SK-N-MC (cell line): Measurements from ENCODE around the gene TLE4.
"Not testable (repeated sequence)": the region's sequence is repeated elsewhere in the genome, so short reads cannot be mapped to it uniquely, and the experiment has no call there.

Experiments used
- DNase-seq: peaks from one replicate; pipeline ENCODE4 v3.0.0-alpha.2; 2011; ENCODE audit warnings: low read depth, low spot score
- H3K27ac ChIP-seq: fragments of 200-600 bp; sonication (generic); 2 replicates; pipeline ENCODE4 v1.5.1; 2016; ENCODE audit warnings: mixed run types
- H3K36me3 ChIP-seq: fragments of 200-600 bp; sonication (generic); 2 replicates; pipeline ENCODE4 v1.6.1; 2017; ENCODE audit warnings: antibody characterized with exemption, low read length, mixed read lengths; ENCODE audit not compliant: insufficient read depth
- H3K4me3 ChIP-seq: fragments of 200-600 bp; sonication (generic); 2 replicates; pipeline ENCODE4 v1.5.1; 2016
- H3K9ac ChIP-seq: fragments of 200-600 bp; sonication (generic); 2 replicates; pipeline ENCODE4 v1.8.0; 2017; ENCODE audit warnings: mixed run types, mixed read lengths; ENCODE audit not compliant: insufficient read length
- H3K9me3 ChIP-seq: fragments of 200-600 bp; sonication (generic); 2 replicates; pipeline ENCODE4 v1.6.1; 2017; ENCODE audit warnings: low read depth, mild to moderate bottlenecking, antibody characterized with exemption, low read length, moderate library complexity, mixed read lengths
- EZH2 ChIP-seq: fragments of 200-600 bp; sonication (generic); IDR thresholded peaks from one replicate; pipeline ENCODE4 v1.6.1; 2017; ENCODE audit warnings: antibody characterized with exemption
- FOXP2 ChIP-seq: optimal IDR thresholded peaks from 2 replicates; pipeline ENCODE3; 2011; ENCODE audit warnings: mild to moderate bottlenecking, moderate library complexity; ENCODE audit not compliant: insufficient read depth; ENCODE audit errors: extremely low read length, control extremely low read depth
- POLR2AphosphoS5 ChIP-seq: IDR thresholded peaks from 2 replicates; pipeline ENCODE4 v1.6.1; 2012; ENCODE audit warnings: mild to moderate bottlenecking, low read depth, low read length, borderline replicate concordance

TLE4 gene

DNA sequence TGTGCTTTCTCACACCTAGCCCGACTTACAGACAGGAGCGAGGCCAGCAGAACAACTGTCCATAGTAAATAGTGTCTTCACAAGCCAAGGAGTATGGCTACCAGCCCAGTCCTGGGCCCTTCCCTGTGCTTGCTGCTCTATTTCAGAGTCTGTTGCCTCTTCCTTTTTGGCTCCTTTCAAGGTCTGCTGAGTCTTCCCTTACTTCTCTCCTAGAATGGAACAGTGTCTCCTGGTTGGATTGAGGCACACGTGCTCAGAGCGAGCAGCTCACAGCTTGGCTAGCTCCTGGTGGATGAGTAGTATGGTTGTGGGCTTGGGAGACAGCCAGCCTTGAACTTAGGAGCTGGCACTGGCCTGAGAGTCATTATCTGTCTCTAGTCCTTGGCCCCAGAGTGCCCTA lies 72.8 kb downstream of the TLE4 start:
- no peaks in the 10 kb centered on the region for H3K36me3 ChIP-seq
- TF ChIP-seq POLR2AphosphoS5 (no peak), EZH2 (no peak), FOXP2 (no peak)
- no peak for DNase-seq

DNA sequence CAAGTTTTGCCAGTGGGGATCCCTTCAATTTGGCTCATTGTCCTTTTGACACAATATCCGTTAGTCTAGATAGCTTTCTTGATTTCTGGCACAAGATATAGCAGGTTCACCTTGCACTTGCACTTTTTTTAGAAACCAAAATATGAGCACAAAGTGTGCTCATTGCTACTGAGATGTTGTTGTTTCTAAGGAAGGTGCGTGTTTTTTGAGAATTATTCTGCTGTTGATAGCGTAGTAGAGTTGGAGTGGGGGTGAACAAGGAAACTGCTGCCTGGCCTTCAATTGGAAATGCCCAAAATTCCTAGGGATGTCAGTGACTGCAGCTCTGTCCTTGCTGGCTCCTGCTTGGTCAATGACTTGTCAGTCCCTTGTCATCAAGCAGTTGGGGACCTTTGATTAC lies 73.3 kb downstream of the TLE4 start:
- no peak overlapping the region for H3K4me3 ChIP-seq
- TF ChIP-seq FOXP2 (no peak), POLR2AphosphoS5 (no peak)
- no peak overlapping the region for H3K27ac ChIP-seq
- no peaks in the 10 kb centered on the region for H3K36me3 ChIP-seq
- DNase-seq = no peak
- no peak overlapping the region for H3K9ac ChIP-seq
- no peaks in the 10 kb centered on the region for H3K9me3 ChIP-seq

More for the DNA sequence above, 72.8 kb downstream of the TLE4 start:
- Histone ChIP-seq H3K27ac (no peak overlapping the region), H3K9me3 (no peaks in the 10 kb centered on the region), H3K4me3 (no peak overlapping the region), H3K9ac (no peak overlapping the region)

DNA sequence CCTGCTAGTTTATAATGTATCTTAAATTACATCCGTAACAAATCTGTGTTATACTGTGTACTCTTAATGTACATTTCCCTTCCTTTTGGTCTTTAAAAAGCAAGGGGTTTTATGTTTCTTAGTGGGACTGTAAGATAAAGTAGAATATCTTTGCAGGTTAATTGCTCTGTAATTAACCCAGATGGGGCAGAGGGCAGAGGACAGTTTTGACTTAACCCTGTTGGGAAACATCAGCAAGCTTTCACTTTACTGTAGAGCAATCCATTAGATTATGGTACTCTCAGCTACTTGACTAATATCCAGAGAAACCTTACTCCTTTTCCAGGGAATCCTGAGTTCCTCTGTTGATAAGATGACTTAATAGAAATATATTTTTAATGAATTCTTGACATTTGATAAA lies 74.3 kb downstream of the TLE4 start:
- no peak for DNase-seq
- H3K4me3 ChIP-seq = no peak overlapping the region
- H3K27ac ChIP-seq = no peak overlapping the region
- no peaks in the 10 kb centered on the region for H3K36me3 ChIP-seq
- no peak overlapping the region for H3K9ac ChIP-seq
- TF ChIP-seq EZH2 (no peak), FOXP2 (no peak), POLR2AphosphoS5 (no peak)
- H3K9me3 ChIP-seq = no peaks in the 10 kb centered on the region

DNA sequence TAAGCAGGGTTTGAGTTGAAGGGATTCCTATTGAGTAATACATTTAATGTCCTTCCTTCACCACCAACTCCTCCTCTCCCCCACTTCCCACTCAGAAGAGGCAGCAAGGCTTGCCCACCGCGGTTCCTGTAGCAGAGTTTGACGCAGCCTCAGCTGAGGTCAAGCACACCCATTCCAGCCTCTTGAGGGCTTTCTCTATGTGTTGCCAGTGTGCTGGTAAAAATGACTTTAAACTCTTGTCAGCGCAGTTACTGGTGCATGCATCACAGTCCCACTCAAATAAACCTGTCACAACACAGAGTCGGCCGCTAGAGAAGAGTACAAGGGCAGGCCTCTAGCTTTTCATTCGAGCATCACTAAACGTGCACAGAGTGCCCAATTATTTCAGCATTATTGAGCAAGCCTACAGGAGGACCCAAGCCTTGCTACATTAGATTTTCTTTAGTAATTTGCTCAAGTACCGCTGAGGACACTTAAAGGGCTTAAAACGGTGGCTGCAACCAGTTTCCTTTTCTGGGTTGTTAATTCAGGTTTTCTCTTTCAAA lies 79.6 kb downstream of the TLE4 start:
- Histone ChIP-seq H3K9me3 (no peaks in the 10 kb centered on the region), H3K27ac (no peak overlapping the region), H3K9ac (no peak overlapping the region), H3K36me3 (no peaks in the 10 kb centered on the region), H3K4me3 (no peak overlapping the region)
- no peak for DNase-seq
- TF ChIP-seq EZH2 = no peak
- no peak for TF ChIP-seq POLR2AphosphoS5
- TF ChIP-seq FOXP2 = no peak

DNA sequence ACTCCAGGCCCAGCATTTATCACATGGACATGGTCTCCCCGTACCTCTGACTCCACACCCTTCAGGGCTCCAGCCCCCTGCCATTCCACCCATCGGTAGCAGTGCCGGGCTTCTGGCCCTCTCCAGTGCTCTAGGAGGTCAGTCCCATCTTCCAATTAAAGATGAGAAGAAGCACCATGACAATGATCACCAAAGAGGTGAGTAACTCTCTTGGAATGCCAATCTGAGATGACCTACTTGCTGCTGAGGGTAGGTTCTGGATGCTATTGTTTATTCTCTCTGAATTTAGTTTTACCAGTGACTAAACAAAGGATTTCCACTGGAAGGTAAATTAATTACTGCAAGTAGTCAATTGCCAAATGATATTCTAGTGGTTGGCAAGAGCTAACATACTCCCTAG lies 80.8 kb downstream of the TLE4 start:
- H3K9ac ChIP-seq = no peak overlapping the region
- DNase-seq = no peak
- TF ChIP-seq FOXP2 (no peak), POLR2AphosphoS5 (no peak), EZH2 (no peak)
- H3K9me3 ChIP-seq = no peaks in the 10 kb centered on the region
- no peak overlapping the region for H3K4me3 ChIP-seq
- H3K36me3 ChIP-seq = no peaks in the 10 kb centered on the region
- H3K27ac ChIP-seq = no peak overlapping the region

DNA sequence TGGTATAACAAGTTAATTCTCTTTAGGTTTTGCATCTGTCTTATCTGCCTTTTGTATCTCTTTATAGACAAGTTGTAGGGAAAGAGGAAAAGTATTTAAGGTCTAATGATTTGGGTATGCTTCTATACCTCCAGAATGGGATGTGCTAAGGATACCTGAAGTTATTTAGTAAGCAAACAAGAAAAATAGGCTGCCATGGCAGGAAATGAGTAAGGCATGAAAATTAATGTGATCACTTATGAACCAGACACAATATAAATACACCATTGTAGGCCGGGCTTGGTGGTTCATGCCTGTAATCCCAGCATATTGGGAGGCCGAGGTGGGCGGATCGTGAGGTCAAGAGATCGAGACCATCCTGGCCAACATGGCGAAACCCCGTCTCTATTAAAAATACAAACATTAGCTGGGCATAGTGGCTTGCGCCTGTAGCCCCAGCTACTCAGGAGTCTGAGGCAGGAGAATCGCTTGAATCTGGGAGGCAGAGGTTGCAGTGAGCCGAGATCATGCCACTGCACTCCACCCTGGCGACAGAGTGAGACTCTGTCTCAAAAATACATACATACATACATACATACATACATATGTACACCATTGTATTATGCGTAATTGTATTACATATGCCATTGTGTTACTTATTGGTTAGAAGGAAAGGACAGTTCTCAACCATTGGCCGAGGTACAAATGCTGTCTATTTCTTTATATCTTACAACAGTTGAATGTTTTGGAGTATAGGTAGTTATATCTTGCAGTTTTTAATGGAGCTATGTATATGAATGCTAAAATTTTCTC lies 83.0 kb downstream of the TLE4 start:
- H3K27ac ChIP-seq, DNase-seq, H3K4me3 ChIP-seq, H3K9me3 ChIP-seq, H3K9ac ChIP-seq, H3K36me3 ChIP-seq: not testable (repeated sequence)

DNA sequence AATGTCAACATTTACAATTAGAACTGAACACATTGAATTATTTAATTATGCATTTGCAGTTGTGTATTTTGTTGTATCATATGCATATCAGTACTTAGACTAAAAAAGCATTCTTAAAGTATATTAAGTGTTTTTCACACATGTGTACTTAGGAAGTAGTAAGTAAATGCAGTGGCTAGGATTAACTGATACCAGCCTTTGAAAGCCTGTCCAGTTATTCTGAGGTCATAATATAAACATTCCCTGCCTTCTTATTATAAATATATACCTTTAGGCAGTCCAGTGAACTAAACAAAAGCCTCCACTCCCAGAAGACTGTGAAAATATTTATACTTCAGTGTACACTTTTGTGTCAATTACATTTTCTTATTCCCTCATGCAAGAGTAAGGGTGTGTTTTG lies 83.8 kb downstream of the TLE4 start:
- no peaks in the 10 kb centered on the region for H3K9me3 ChIP-seq
- no peak for DNase-seq
- H3K36me3 ChIP-seq = no peaks in the 10 kb centered on the region
- no peak for TF ChIP-seq FOXP2
- no peak for TF ChIP-seq POLR2AphosphoS5
- TF ChIP-seq EZH2 = no peak
- no peak overlapping the region for H3K9ac ChIP-seq
- H3K27ac ChIP-seq = no peak overlapping the region
- H3K4me3 ChIP-seq = no peak overlapping the region

DNA sequence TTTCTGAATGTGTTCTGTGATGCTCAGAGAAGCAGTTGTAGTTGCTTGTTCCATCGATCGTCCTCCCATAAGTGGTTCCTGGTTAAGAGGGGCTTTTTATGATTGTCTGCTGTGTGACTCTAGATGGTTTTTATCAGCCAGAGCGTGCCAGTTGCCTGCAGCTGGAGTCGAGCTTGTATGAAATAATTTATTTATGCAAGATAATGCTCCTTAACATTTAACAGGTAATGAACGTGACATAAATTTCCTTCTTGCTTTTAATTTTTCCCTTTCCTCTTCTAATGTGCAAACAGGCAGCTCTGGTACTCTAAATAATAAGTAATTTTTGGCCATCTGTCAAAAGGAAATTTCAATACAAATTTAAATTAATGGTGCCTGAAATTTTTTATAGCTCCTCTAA lies 84.4 kb downstream of the TLE4 start:
- no peak for DNase-seq
- no peaks in the 10 kb centered on the region for H3K9me3 ChIP-seq
- TF ChIP-seq EZH2 (no peak), POLR2AphosphoS5 (no peak), FOXP2 (no peak)
- no peak overlapping the region for H3K9ac ChIP-seq
- H3K27ac ChIP-seq = no peak overlapping the region
- no peak overlapping the region for H3K4me3 ChIP-seq
- no peaks in the 10 kb centered on the region for H3K36me3 ChIP-seq

DNA sequence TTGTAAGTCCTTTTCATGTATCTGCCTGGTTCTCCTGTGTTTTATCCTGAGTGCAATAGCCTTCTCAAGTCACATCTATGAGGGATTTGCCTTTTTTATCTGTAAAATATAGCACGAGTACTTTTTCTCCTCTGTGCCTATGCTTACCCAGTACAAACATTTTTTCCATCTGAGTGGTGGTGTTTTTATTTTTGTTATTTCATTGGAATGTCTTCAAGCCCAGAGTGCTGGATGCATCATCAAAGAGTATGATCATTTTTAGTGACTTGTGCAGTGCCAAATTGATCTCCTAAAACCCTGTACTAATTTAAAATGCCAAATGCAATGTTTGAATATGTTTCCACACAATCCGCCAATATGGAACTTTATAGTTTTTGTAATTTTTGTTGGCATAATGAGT lies 86.1 kb downstream of the TLE4 start:
- no peak for DNase-seq
- no peaks in the 10 kb centered on the region for H3K36me3 ChIP-seq
- H3K27ac ChIP-seq = no peak overlapping the region
- TF ChIP-seq POLR2AphosphoS5 = no peak
- no peak for TF ChIP-seq EZH2
- TF ChIP-seq FOXP2 = no peak
- no peak overlapping the region for H3K9ac ChIP-seq
- H3K9me3 ChIP-seq = no peaks in the 10 kb centered on the region
- H3K4me3 ChIP-seq = no peak overlapping the region
